Peyer's patch (tissue), 4 donors: ENCODE data around the gene FOXG1. TPM values are rescaled to one million over a fixed set of nuclear protein-coding genes. Genes with fewer than 3 reads are reported as not detected.

Experiments
- DNase-seq, 3 donors: peaks; one replicate each; pipeline ENCODE4 v3.0.0-alpha.2; 2017 to 2019
- H3K27ac ChIP-seq, 4 donors: fragments of 200-600 bp; sonication (generic); one replicate each; pipeline ENCODE4 v1.5.1; 2016 to 2019
- H3K27me3 ChIP-seq, 2 donors: fragments of 200-600 bp; sonication (generic); one replicate each; pipeline ENCODE4 v1.5.1; 2019
- H3K36me3 ChIP-seq, 3 donors: fragments of 200-600 bp; sonication (generic); one replicate each; pipeline ENCODE4 v1.5.1; 2016 to 2019
- H3K4me1 ChIP-seq, 4 donors: fragments of 200-600 bp; sonication (generic); one replicate each; pipeline ENCODE4 v1.5.1; 2016 to 2019
- H3K4me3 ChIP-seq, 4 donors: fragments of 200-600 bp; sonication (generic); 1 replicate in 3 of 4; 2 replicates in 1 of 4; pipeline ENCODE4 v1.5.1; 2016 to 2019; ENCODE audit warnings: mild to moderate bottlenecking in 1 of 4
- H3K9me3 ChIP-seq, 4 donors: fragments of 200-600 bp; sonication (generic); one replicate each; pipeline ENCODE4 v1.5.1; 2016 to 2019; ENCODE audit warnings: mild to moderate bottlenecking in 1 of 4
- CTCF ChIP-seq, 6 experiments: fragments of 450-650 bp in 4 of 6; fragments of 200-600 bp in 2 of 6; sonication (generic) in 1 of 6; IDR thresholded peaks; one replicate each; pipeline ENCODE4 v1.5.1; 2017 to 2019; ENCODE audit warnings: antibody characterized with exemption in 6 of 6, mild to moderate bottlenecking in 3 of 6, moderate library complexity in 1 of 6
- POLR2A ChIP-seq, 2 donors: fragments of 450-650 bp; IDR thresholded peaks; one replicate each; pipeline ENCODE4 v1.5.1; 2017; ENCODE audit warnings: antibody characterized with exemption in 2 of 2, mild to moderate bottlenecking in 2 of 2, moderate library complexity in 2 of 2
- total RNA-seq, 4 donors: library from RNA; depleted of rRNA; stranded (reverse); fragments of >200 nt; gene quantifications; one replicate each; pipeline ENCODE4 v1.1.0, GENCODE V29; 2016

The FOXG1 gene
- not detected for total RNA-seq

- TF ChIP-seq POLR2A (IDR thresholded peaks at IDR 0.05) = no peak
- H3K4me3 ChIP-seq = peak within 1 kb of the TSS in 3 of 4 donors; percentile 7 to 40 (median 32)
- H3K27ac ChIP-seq = no peak within 1 kb of the TSS
- H3K9me3 ChIP-seq = peaks cover 0 to 6% (median 2%) of the 10 kb centered on the region in 4 donors
- no peaks in the 10 kb centered on the region for H3K36me3 ChIP-seq
- peaks cover 0 to 17% (median 0%) of the 10 kb centered on the region in 4 donors for H3K4me1 ChIP-seq
- no peak for DNase-seq
- H3K27me3 ChIP-seq = peaks cover 0 to 36% of the 10 kb centered on the region in 2 donors
These were observed at the start of gene FOXG1 for GRCh38 chr14:28766469-28766955. Gene FOXG1, plus strand, starts transcription at chr14:28766787. Its CDS starts 493 bp downstream, at chr14:28767280.

- H3K4me1 ChIP-seq = no peaks in the 10 kb centered on the region
- H3K36me3 ChIP-seq = no peaks in the 10 kb centered on the region
- TF ChIP-seq CTCF (IDR thresholded peaks at IDR 0.05) (no peak), POLR2A (IDR thresholded peaks at IDR 0.05) (no peak)
- no peak overlapping the region for H3K27ac ChIP-seq
- DNase-seq = no peak
- no peaks in the 10 kb centered on the region for H3K9me3 ChIP-seq
- H3K27me3 ChIP-seq = no peaks in the 10 kb centered on the region
- H3K4me3 ChIP-seq = no peak overlapping the region
These were observed 47.5 kb upstream of the FOXG1 start for GRCh38 chr14:28719130-28719529.

- H3K9me3 ChIP-seq = no peaks in the 10 kb centered on the region
- H3K27ac ChIP-seq = no peak overlapping the region
- no peak for TF ChIP-seq POLR2A (IDR thresholded peaks at IDR 0.05)
- no peak for TF ChIP-seq CTCF (IDR thresholded peaks at IDR 0.05)
- H3K4me3 ChIP-seq = no peak overlapping the region
- DNase-seq = no peak
- no peaks in the 10 kb centered on the region for H3K36me3 ChIP-seq
- no peaks in the 10 kb centered on the region for H3K27me3 ChIP-seq
- H3K4me1 ChIP-seq = no peaks in the 10 kb centered on the region
These were observed 35.2 kb upstream of the FOXG1 start for GRCh38 chr14:28731358-28731757.

GRCh38 chr14:28742171-28742846 is 24.3 kb upstream of the FOXG1 start:
- H3K27ac ChIP-seq = no peak overlapping the region
- no peaks in the 10 kb centered on the region for H3K27me3 ChIP-seq
- H3K4me3 ChIP-seq = no peak overlapping the region
- no peaks in the 10 kb centered on the region for H3K4me1 ChIP-seq
- TF ChIP-seq CTCF (IDR thresholded peaks at IDR 0.05) (no peak), POLR2A (IDR thresholded peaks at IDR 0.05) (no peak)
- H3K9me3 ChIP-seq = no peaks in the 10 kb centered on the region
- no peak for DNase-seq
- no peaks in the 10 kb centered on the region for H3K36me3 ChIP-seq

GRCh38 chr14:28744126-28744525 is 22.5 kb upstream of the FOXG1 start:
- H3K27me3 ChIP-seq = no peaks in the 10 kb centered on the region
- H3K27ac ChIP-seq = no peak overlapping the region
- no peak for DNase-seq
- no peaks in the 10 kb centered on the region for H3K9me3 ChIP-seq
- no peaks in the 10 kb centered on the region for H3K36me3 ChIP-seq
- TF ChIP-seq POLR2A (IDR thresholded peaks at IDR 0.05) (no peak), CTCF (IDR thresholded peaks at IDR 0.05) (no peak)
- H3K4me3 ChIP-seq = no peak overlapping the region
- no peaks in the 10 kb centered on the region for H3K4me1 ChIP-seq

- TF ChIP-seq POLR2A (IDR thresholded peaks at IDR 0.05) (no peak), CTCF (IDR thresholded peaks at IDR 0.05) (no peak)
- no peak for DNase-seq
These were observed 21.4 kb upstream of the FOXG1 start for GRCh38 chr14:28745176-28745575.

More at GRCh38 chr14:28745176-28745575, 21.4 kb upstream of the FOXG1 start:
- Histone ChIP-seq H3K27me3 (no peaks in the 10 kb centered on the region), H3K4me1 (no peaks in the 10 kb centered on the region), H3K9me3 (no peaks in the 10 kb centered on the region), H3K36me3 (no peaks in the 10 kb centered on the region), H3K27ac (no peak overlapping the region), H3K4me3 (no peak overlapping the region)
